K562 (cell line): ENCODE results near the gene SNX9. TPM values are rescaled to one million over a fixed set of nuclear protein-coding genes. Genes with fewer than 3 reads are reported as not detected.

Source experiments
- BHLHE40 ChIP-seq: IDR thresholded peaks from 2 replicates; pipeline ENCODE4 v1.6.1; 2011; ENCODE audit warnings: low read length, improper control_type of control experiment
- BRD9 ChIP-seq: fragments of 450-650 bp; IDR thresholded peaks from 2 replicates; pipeline ENCODE4 v1.6.1; 2018; ENCODE audit warnings: low read depth; ENCODE audit not compliant: partially characterized antibody
- CREBBP ChIP-seq: IDR thresholded peaks from one replicate; pipeline ENCODE4 v1.6.1; 2012; ENCODE audit warnings: low read depth, mild to moderate bottlenecking, control low read depth, inconsistent platforms, low read length
- EHMT2 ChIP-seq: fragments of 450-650 bp; IDR thresholded peaks from 2 replicates; pipeline ENCODE4 v1.6.1; 2018; ENCODE audit warnings: antibody characterized with exemption
- HLTF ChIP-seq: fragments of 450-650 bp; IDR thresholded peaks from 2 replicates; pipeline ENCODE4 v1.6.1; 2016
- MAFK ChIP-seq: IDR thresholded peaks from 2 replicates; pipeline ENCODE4 v1.6.1; 2011; ENCODE audit warnings: low read length, improper control_type of control experiment
- MECOM ChIP-seq: fragments of 250-450 bp; sonication (Bioruptor Pico); IDR thresholded peaks from 2 replicates; pipeline ENCODE4 v1.8.0; 2022; ENCODE audit warnings: inconsistent platforms
- MLX ChIP-seq, 2 experiments: fragments of 450-650 bp in 1 of 2; sonication (generic) in 1 of 2; formaldehyde crosslinking; conservative IDR thresholded peaks; 2 replicates each; pipeline versions ENCODE4 v1.4.0 to v1.8.1; 2020 to 2022; ENCODE audit warnings: mild to moderate bottlenecking in 1 of 2, missing genetic modification reagents in 1 of 2
- POLR2G ChIP-seq: fragments of 200-400 bp; formaldehyde crosslinking; IDR thresholded peaks from 2 replicates; pipeline ENCODE4 v1.6.1; 2017; ENCODE audit warnings: low read depth, mild to moderate bottlenecking, antibody characterized with exemption, low read length, moderate library complexity
- POLR3G ChIP-seq: IDR thresholded peaks from 2 replicates; pipeline ENCODE4 v1.6.1; 2011; ENCODE audit not compliant: insufficient read length, insufficient replicate concordance; ENCODE audit errors: extremely low read depth
- PREB ChIP-seq: sonication (generic); formaldehyde crosslinking; IDR thresholded peaks from 2 replicates; pipeline ENCODE4 v1.8.1; 2023; ENCODE audit warnings: mild to moderate bottlenecking, missing genetic modification reagents
- RBM22 ChIP-seq: fragments of 200-400 bp; formaldehyde crosslinking; IDR thresholded peaks from 2 replicates; pipeline ENCODE4 v1.6.1; 2018; ENCODE audit warnings: low read length, low read depth; ENCODE audit not compliant: poor library complexity, severe bottlenecking
- SAFB2 ChIP-seq: fragments of 200-400 bp; formaldehyde crosslinking; IDR thresholded peaks from 2 replicates; pipeline ENCODE4 v1.6.1; 2018; ENCODE audit warnings: borderline replicate concordance, low read length, low read depth, moderate library complexity; ENCODE audit not compliant: severe bottlenecking
- SETDB1 ChIP-seq: IDR thresholded peaks from one replicate; pipeline ENCODE4 v1.6.1; 2012; ENCODE audit warnings: low read length, control low read depth, inconsistent platforms
- SRF ChIP-seq, 2 experiments: fragments of 250-450, 450-650 bp in 1 of 2; sonication (Bioruptor Pico) in 1 of 2; sonication (generic) in 1 of 2; formaldehyde crosslinking; IDR thresholded peaks; 2 replicates each; pipeline versions ENCODE4 v1.5.0 to v1.5.1; 2020 to 2022; ENCODE audit warnings: mild to moderate bottlenecking in 1 of 2, missing genetic modification reagents in 1 of 2
- TSC22D4 ChIP-seq: fragments of 450-650 bp; IDR thresholded peaks from 2 replicates; pipeline ENCODE4 v1.6.1; 2016; ENCODE audit warnings: missing genetic modification characterization, missing biosample characterization, control low read depth
- ZBTB26 ChIP-seq: fragments of 450-650 bp; formaldehyde crosslinking; IDR thresholded peaks from 2 replicates; pipeline ENCODE4 v1.4.0; 2022; ENCODE audit warnings: missing genetic modification characterization
- ZFP36 ChIP-seq: fragments of 150-350 bp; IDR thresholded peaks from 2 replicates; pipeline ENCODE4 v1.6.1; 2018; ENCODE audit warnings: low read length, low read depth; ENCODE audit not compliant: partially characterized antibody
- ZFP91 ChIP-seq: sonication (generic); formaldehyde crosslinking; IDR thresholded peaks from 2 replicates; pipeline ENCODE4 v1.8.0; 2022; ENCODE audit warnings: mild to moderate bottlenecking, missing genetic modification reagents
- ZFPM2 ChIP-seq: fragments of 250-450 bp; sonication (Bioruptor Pico); IDR thresholded peaks from 2 replicates; pipeline ENCODE4 v1.5.1; 2022; ENCODE audit warnings: mild to moderate bottlenecking
- ZNF232 ChIP-seq: sonication (generic); formaldehyde crosslinking; IDR thresholded peaks from 2 replicates; pipeline ENCODE4 v1.8.0; 2022; ENCODE audit warnings: mild to moderate bottlenecking, missing genetic modification reagents
- ZNF511 ChIP-seq: sonication (generic); formaldehyde crosslinking; IDR thresholded peaks from 2 replicates; pipeline ENCODE4 v1.8.0; 2022; ENCODE audit warnings: mild to moderate bottlenecking, missing genetic modification reagents
- ZNF717 ChIP-seq: fragments of 250-450 bp; sonication (Bioruptor Pico); IDR thresholded peaks from 2 replicates; pipeline ENCODE4 v1.5.0; 2021
- ZSCAN32 ChIP-seq: fragments of 450-650 bp; formaldehyde crosslinking; IDR thresholded peaks from 2 replicates; pipeline ENCODE4 v1.4.0; 2020; ENCODE audit warnings: mild to moderate bottlenecking, moderate library complexity
- polyA plus RNA-seq, 8 experiments: library from polyadenylated mRNA; depleted of rRNA in 4 of 8; stranded (reverse) in 5 of 8; unstranded in 3 of 8; fragments of >200 nt; fragmentation: Nextera tagmentation in 2 of 8; fragmentation: Illumina TruSeq in 1 of 8; extraction: Ambion mirVana in 2 of 8; extraction: Trizol in 1 of 8; gene quantifications; 2 replicates each; pipeline versions ENCODE4 v1.2.1 to v1.2.3, GENCODE V29; 2011 to 2014; ENCODE audit warnings: inconsistent platforms in 1 of 8, missing spikeins in 1 of 8
- total RNA-seq, 7 experiments: library from RNA; depleted of rRNA in 6 of 7; stranded (reverse); fragments of >200 nt in 6 of 7; fragmentation: Illumina TruSeq in 2 of 7; extraction: Trizol in 2 of 7; gene quantifications; 2 replicates each; pipeline versions ENCODE4 v1.2.1 to v1.2.3, GENCODE V29; 2011 to 2021; ENCODE audit warnings: low replicate concordance in 1 of 7

The SNX9 gene
- total and polyA plus RNA-seq, 9 of the 15 experiments (the other 6 are each of a cell fraction or from before 2014, with no cell fraction given), result 6.0 to 81.7 (median 57.1) TPM

GRCh38 chr6:157823528-157824370 is 703 bp downstream of the SNX9 start (continued):
- 0 out of 2 replicates have a peak, but pooled peaks have one; percentile 20 for TF ChIP-seq MAFK
- TF ChIP-seq MECOM (CRISPR knock-in tag), result no peak
- TF ChIP-seq MLX (CRISPR knock-in tag; conservative IDR thresholded peaks at IDR 0.05), result no peak
- no peak for TF ChIP-seq SETDB1
- TF ChIP-seq ZNF717 (CRISPR knock-in tag), result no peak
- no peak; the same call in 1 of the 2 replicates for TF ChIP-seq HLTF
- TF ChIP-seq POLR2G, result peak; percentile 67
- TF ChIP-seq PREB, result no peak
- peak; percentile 73 for TF ChIP-seq BHLHE40
- 0 out of 2 replicates have a peak, but pooled peaks have one; percentile 17 for TF ChIP-seq ZNF511 (CRISPR knock-in tag)
- TF ChIP-seq ZFPM2 (CRISPR knock-in tag), result no peak
- no peak for TF ChIP-seq CREBBP
- TF ChIP-seq BRD9, result peak; percentile 81
- TF ChIP-seq ZSCAN32 (CRISPR knock-in tag), result no peak
- TF ChIP-seq SRF (CRISPR knock-in tag; IDR thresholded peaks at IDR 0.05), result no peak; a peak in 1 of 4 replicates
- TF ChIP-seq ZBTB26 (CRISPR knock-in tag), result no peak
- TF ChIP-seq ZNF232 (CRISPR knock-in tag), result 0 out of 2 replicates have a peak, but pooled peaks have one; percentile 25
- TF ChIP-seq EHMT2, result no peak
- peak; percentile 36 for TF ChIP-seq RBM22
- TF ChIP-seq TSC22D4 (tag), result no peak
- no peak for TF ChIP-seq POLR3G
- TF ChIP-seq SAFB2, result no peak
- TF ChIP-seq ZFP91 (CRISPR knock-in tag), result no peak
- TF ChIP-seq ZFP36, result peak; percentile 31
